HL-60/S4 treated with phorbol 12-myristate 13-acetate at 8.2 ng/mL for 4 days and 3 days (cell line): ENCODE results near the gene DYNLRB2.

ENCODE experiments used
- in situ Hi-C: fragments of 300-500 bp; cut with MboI; formaldehyde crosslinking; loops from 2 replicates; pipeline ENCODE4 v1.15.0; 2022; ENCODE audit warnings: low sequenced_read_pairs

DYNLRB2 gene

GRCh38 chr16:80596507-80597207 is 55.9 kb downstream of the DYNLRB2 start:
- in situ Hi-C loops, result no loop called here

GRCh38 chr16:80599466-80599865 is 58.7 kb downstream of the DYNLRB2 start:
- in situ Hi-C loops, result no loop called here
